ENCODE data around the gene TMEM163. TPM values are rescaled to one million over a fixed set of nuclear protein-coding genes. Genes with fewer than 3 reads are reported as not detected.

Gene TMEM163
- total RNA-seq, 1 experiment from 2014 or later, result 0.94 TPM

GRCh38 chr2:134555411-134555810, 163.4 kb downstream of the TMEM163 start:
- no peaks in the 10 kb centered on the region for H3K36me3 Mint-ChIP-seq
- ChIA-PET POLR2A (no interaction called here), CTCF (no interaction called here)
- no peaks in the 10 kb centered on the region for H3K9me3 Mint-ChIP-seq
- H3K27me3 Mint-ChIP-seq (ENCODE audit: low read depth), result peaks cover 4% of the 10 kb centered on the region
- no peak overlapping the region for H3K27ac Mint-ChIP-seq
- no peak overlapping the region for H3K4me3 Mint-ChIP-seq
- H3K4me1 Mint-ChIP-seq, result peaks cover 5% of the 10 kb centered on the region; the same call in 1 of the 2 replicates
- TF ChIP-seq MAX (CRISPR knock-in tag; IDR thresholded peaks at IDR 0.05), result no peak
- TF ChIP-seq HMGXB4 (CRISPR knock-in tag; IDR thresholded peaks at IDR 0.05), result no peak
- no peak for TF ChIP-seq FOXK1 (CRISPR knock-in tag; IDR thresholded peaks at IDR 0.05)
- TF ChIP-seq PRRX2 (CRISPR knock-in tag; IDR thresholded peaks at IDR 0.05), result no peak
- TF ChIP-seq GABPB1 (CRISPR knock-in tag; IDR thresholded peaks at IDR 0.05), result no peak
- no peak for TF ChIP-seq ELF4 (CRISPR knock-in tag; IDR thresholded peaks at IDR 0.05; ENCODE audit: low read depth)
- TF ChIP-seq, protein P1, sequence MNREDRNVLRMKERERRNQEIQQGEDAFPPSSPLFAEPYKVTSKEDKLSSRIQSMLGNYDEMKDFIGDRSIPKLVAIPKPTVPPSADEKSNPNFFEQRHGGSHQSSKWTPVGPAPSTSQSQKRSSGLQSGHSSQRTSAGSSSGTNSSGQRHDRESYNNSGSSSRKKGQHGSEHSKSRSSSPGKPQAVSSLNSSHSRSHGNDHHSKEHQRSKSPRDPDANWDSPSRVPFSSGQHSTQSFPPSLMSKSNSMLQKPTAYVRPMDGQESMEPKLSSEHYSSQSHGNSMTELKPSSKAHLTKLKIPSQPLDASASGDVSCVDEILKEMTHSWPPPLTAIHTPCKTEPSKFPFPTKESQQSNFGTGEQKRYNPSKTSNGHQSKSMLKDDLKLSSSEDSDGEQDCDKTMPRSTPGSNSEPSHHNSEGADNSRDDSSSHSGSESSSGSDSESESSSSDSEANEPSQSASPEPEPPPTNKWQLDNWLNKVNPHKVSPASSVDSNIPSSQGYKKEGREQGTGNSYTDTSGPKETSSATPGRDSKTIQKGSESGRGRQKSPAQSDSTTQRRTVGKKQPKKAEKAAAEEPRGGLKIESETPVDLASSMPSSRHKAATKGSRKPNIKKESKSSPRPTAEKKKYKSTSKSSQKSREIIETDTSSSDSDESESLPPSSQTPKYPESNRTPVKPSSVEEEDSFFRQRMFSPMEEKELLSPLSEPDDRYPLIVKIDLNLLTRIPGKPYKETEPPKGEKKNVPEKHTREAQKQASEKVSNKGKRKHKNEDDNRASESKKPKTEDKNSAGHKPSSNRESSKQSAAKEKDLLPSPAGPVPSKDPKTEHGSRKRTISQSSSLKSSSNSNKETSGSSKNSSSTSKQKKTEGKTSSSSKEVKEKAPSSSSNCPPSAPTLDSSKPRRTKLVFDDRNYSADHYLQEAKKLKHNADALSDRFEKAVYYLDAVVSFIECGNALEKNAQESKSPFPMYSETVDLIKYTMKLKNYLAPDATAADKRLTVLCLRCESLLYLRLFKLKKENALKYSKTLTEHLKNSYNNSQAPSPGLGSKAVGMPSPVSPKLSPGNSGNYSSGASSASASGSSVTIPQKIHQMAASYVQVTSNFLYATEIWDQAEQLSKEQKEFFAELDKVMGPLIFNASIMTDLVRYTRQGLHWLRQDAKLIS (CRISPR knock-in tag; IDR thresholded peaks at IDR 0.05; ENCODE audit: borderline replicate concordance), result no peak
- TF ChIP-seq FOXP1 (CRISPR knock-in tag; IDR thresholded peaks at IDR 0.05; ENCODE audit: borderline replicate concordance), result no peak
- TF ChIP-seq CREM (CRISPR knock-in tag; IDR thresholded peaks at IDR 0.05), result no peak
- no peak for TF ChIP-seq ZBTB21 (CRISPR knock-in tag; IDR thresholded peaks at IDR 0.05; ENCODE audit: borderline replicate concordance)
- no peak for TF ChIP-seq NR3C1 (CRISPR knock-in tag; conservative IDR thresholded peaks at IDR 0.05; ENCODE audit: low read depth)
- no peak for TF ChIP-seq FOXJ3 (CRISPR knock-in tag; IDR thresholded peaks at IDR 0.05; ENCODE audit: borderline replicate concordance)
- TF ChIP-seq NR2C2 (CRISPR knock-in tag; IDR thresholded peaks at IDR 0.05), result no peak
- no peak for TF ChIP-seq SMAD3 (CRISPR knock-in tag; IDR thresholded peaks at IDR 0.05; ENCODE audit: borderline replicate concordance)
- no peak for TF ChIP-seq ATF1 (CRISPR knock-in tag; IDR thresholded peaks at IDR 0.05)
- no peak for TF ChIP-seq IRF2 (CRISPR knock-in tag; IDR thresholded peaks at IDR 0.05; ENCODE audit: borderline replicate concordance, low read depth)
- TF ChIP-seq, protein P2, sequence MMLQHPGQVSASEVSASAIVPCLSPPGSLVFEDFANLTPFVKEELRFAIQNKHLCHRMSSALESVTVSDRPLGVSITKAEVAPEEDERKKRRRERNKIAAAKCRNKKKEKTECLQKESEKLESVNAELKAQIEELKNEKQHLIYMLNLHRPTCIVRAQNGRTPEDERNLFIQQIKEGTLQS (CRISPR knock-in tag; conservative IDR thresholded peaks at IDR 0.05), result no peak
- no peak for TF ChIP-seq USF1 (CRISPR knock-in tag; IDR thresholded peaks at IDR 0.05)
- no peak for TF ChIP-seq ZNF416 (CRISPR knock-in tag; IDR thresholded peaks at IDR 0.05)
- DNase-seq (ENCODE audit: low spot score) (no peak), ATAC-seq (no peak)

- Mint-ChIP-seq H3K4me3 (no peak overlapping the region), H3K27ac (no peak overlapping the region), H3K27me3 (ENCODE audit: low read depth) (peaks cover 4% of the 10 kb centered on the region), H3K9me3 (no peaks in the 10 kb centered on the region), H3K36me3 (no peaks in the 10 kb centered on the region), H3K4me1 (0 out of 2 replicates have a peak, but pooled peaks cover 5% of the 10 kb centered on the region)
- DNase-seq (ENCODE audit: low spot score) (no peak), ATAC-seq (no peak)
- ChIA-PET POLR2A (no interaction called here), CTCF (no interaction called here)
- no peak for TF ChIP-seq NR2C2 (CRISPR knock-in tag; IDR thresholded peaks at IDR 0.05)
- no peak for TF ChIP-seq JAZF1 (CRISPR knock-in tag; IDR thresholded peaks at IDR 0.05)
- TF ChIP-seq ZNF396 (CRISPR knock-in tag; IDR thresholded peaks at IDR 0.05; ENCODE audit: borderline replicate concordance), result no peak
- no peak for TF ChIP-seq SP1 (CRISPR knock-in tag; conservative IDR thresholded peaks at IDR 0.05)
- no peak for TF ChIP-seq ZNF121 (CRISPR knock-in tag; IDR thresholded peaks at IDR 0.05)
- TF ChIP-seq GRHL2 (CRISPR knock-in tag; IDR thresholded peaks at IDR 0.05; ENCODE audit: insufficient replicate concordance, severe bottlenecking), result no peak
- TF ChIP-seq ZNF416 (CRISPR knock-in tag; IDR thresholded peaks at IDR 0.05), result no peak
- TF ChIP-seq FOXJ3 (CRISPR knock-in tag; IDR thresholded peaks at IDR 0.05; ENCODE audit: borderline replicate concordance), result no peak
- no peak for TF ChIP-seq CREB1 (CRISPR knock-in tag; IDR thresholded peaks at IDR 0.05)
- TF ChIP-seq RELA (CRISPR knock-in tag; IDR thresholded peaks at IDR 0.05; ENCODE audit: borderline replicate concordance), result no peak
- TF ChIP-seq, protein P3, sequence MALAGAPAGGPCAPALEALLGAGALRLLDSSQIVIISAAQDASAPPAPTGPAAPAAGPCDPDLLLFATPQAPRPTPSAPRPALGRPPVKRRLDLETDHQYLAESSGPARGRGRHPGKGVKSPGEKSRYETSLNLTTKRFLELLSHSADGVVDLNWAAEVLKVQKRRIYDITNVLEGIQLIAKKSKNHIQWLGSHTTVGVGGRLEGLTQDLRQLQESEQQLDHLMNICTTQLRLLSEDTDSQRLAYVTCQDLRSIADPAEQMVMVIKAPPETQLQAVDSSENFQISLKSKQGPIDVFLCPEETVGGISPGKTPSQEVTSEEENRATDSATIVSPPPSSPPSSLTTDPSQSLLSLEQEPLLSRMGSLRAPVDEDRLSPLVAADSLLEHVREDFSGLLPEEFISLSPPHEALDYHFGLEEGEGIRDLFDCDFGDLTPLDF (CRISPR knock-in tag; IDR thresholded peaks at IDR 0.05), result no peak
- no peak for TF ChIP-seq ZSCAN18 (CRISPR knock-in tag; IDR thresholded peaks at IDR 0.05)
- TF ChIP-seq JUN (CRISPR knock-in tag; IDR thresholded peaks at IDR 0.05), result no peak
These were observed 165.1 kb downstream of the TMEM163 start for GRCh38 chr2:134553657-134554056.

Data from WTC11 (cell line).